OCI-LY7 (cell line): ENCODE results near the gene PIEZO1.

Experiments used
- EZH2phosphoT487 ChIP-seq: fragments of 200-600 bp; sonication (generic); IDR thresholded peaks from 2 replicates; pipeline ENCODE4 v1.6.1; 2018; ENCODE audit warnings: low read depth, borderline replicate concordance, mild to moderate bottlenecking, mixed run types, antibody characterized with exemption, low read length, moderate library complexity, mixed read lengths
- TF ChIP-seq, protein P1 (sequence below): fragments of 200-600 bp; sonication (generic); conservative IDR thresholded peaks from 2 replicates; pipeline ENCODE4 v1.5.1; 2014; ENCODE audit warnings: mild to moderate bottlenecking, antibody characterized with exemption, low read length, moderate library complexity, mixed read lengths

DNA sequence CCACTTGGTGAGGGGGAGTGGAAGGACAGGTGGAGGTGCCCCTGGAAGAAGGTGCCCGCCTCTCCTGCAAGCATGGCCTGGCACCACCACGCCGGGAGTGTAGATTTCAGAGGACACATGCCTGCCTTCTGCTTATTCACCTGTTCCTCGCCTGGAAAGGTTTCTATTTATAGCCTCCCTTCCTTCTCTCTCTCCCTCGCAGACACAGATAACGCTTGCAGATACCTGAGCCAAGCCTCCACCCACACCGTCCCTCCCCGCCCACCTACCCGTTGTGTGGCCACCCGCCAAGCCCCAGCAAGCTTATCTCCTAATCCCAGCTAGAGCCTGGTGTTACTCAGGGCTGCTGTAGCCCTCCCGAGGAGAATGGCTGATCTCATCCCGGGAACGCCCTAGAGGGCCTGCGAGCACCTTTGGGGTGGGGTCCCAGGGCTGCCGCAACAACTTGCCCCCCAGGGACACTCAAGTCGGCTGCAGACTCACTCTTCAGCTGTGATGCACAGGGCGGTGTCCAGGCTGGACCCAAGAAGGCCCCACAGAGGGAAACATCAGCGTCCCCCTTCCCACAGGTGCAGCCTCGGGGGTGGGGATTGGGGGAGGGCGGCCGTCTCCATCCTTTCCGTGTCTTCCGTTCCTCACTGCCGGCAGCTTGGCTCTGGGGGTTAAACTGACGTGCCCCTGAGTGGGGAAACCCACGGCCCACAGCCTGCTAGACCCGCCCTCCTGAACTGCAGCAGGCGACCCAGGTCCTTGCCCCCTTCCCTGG, 96.8 kb downstream of the PIEZO1 start:
- TF ChIP-seq, protein P1, sequence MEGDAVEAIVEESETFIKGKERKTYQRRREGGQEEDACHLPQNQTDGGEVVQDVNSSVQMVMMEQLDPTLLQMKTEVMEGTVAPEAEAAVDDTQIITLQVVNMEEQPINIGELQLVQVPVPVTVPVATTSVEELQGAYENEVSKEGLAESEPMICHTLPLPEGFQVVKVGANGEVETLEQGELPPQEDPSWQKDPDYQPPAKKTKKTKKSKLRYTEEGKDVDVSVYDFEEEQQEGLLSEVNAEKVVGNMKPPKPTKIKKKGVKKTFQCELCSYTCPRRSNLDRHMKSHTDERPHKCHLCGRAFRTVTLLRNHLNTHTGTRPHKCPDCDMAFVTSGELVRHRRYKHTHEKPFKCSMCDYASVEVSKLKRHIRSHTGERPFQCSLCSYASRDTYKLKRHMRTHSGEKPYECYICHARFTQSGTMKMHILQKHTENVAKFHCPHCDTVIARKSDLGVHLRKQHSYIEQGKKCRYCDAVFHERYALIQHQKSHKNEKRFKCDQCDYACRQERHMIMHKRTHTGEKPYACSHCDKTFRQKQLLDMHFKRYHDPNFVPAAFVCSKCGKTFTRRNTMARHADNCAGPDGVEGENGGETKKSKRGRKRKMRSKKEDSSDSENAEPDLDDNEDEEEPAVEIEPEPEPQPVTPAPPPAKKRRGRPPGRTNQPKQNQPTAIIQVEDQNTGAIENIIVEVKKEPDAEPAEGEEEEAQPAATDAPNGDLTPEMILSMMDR: no peak
- no peak for TF ChIP-seq EZH2phosphoT487
